HL-60 (cell line): Measurements from ENCODE around the gene HAO2.
"Not testable (repeated sequence)": the region's sequence is repeated elsewhere in the genome, so short reads cannot be mapped to it uniquely, and the experiment has no call there.

Experiments used
- DNase-seq, 2 experiments: peaks; one replicate each; pipeline ENCODE4 v3.0.0-alpha.2; 2010 to 2020; ENCODE audit warnings: low read depth in 1 of 2, low spot score in 1 of 2
- H3K27ac ChIP-seq: fragments of 250-450 bp; sonication (Bioruptor Pico); replicated peaks from 2 replicates; pipeline ENCODE4 v1.5.1; 2020; ENCODE audit warnings: mild to moderate bottlenecking, moderate library complexity
- H3K27me3 ChIP-seq: fragments of 250-450 bp; sonication (Bioruptor Pico); 2 replicates; pipeline ENCODE4 v1.5.1; 2021; ENCODE audit warnings: mild to moderate bottlenecking, moderate library complexity; ENCODE audit not compliant: insufficient read depth, poor library complexity, severe bottlenecking
- H3K4me3 ChIP-seq: replicated peaks from 2 replicates; pipeline ENCODE4 v1.5.1; 2011; ENCODE audit warnings: mild to moderate bottlenecking, control low read depth, low read length; ENCODE audit not compliant: insufficient read depth
- GABPA ChIP-seq: IDR thresholded peaks from 2 replicates; pipeline ENCODE4 v1.6.1; 2012; ENCODE audit warnings: low read depth
- POLR2AphosphoS5 ChIP-seq: IDR thresholded peaks from 2 replicates; pipeline ENCODE4 v1.6.1; 2012; ENCODE audit warnings: low read depth
- SPI1 ChIP-seq: IDR thresholded peaks from 2 replicates; pipeline ENCODE4 v1.6.1; 2012; ENCODE audit warnings: low read depth, mild to moderate bottlenecking, borderline replicate concordance
- TF ChIP-seq, protein P1 (sequence below): IDR thresholded peaks from 2 replicates; pipeline ENCODE4 v1.6.1; 2012; ENCODE audit warnings: low read depth; ENCODE audit not compliant: insufficient replicate concordance
- TF ChIP-seq, protein P2 (sequence below): IDR thresholded peaks from one replicate; pipeline ENCODE4 v1.5.1; 2011; ENCODE audit warnings: low read length, control low read depth, inconsistent platforms; ENCODE audit not compliant: insufficient read depth

Gene HAO2

DNA sequence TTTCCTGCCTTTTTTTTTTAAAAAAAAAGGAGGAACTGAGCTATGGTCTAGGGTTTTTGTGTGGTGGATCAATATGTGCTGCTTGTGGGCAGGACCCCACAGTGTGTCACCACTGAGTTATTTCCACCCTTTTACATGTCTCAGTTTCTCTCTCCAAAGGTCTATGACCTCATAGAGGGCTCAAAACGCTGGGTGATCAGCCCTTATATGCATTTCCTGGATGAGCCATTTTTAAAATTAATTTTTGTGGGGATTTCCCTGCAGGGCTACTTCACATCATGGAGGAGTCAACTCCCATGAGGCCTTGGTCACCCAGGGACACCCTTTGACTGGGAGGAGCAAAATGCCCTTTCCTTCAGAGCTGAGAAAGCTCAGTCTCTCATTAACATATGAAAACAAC lies 20.7 kb upstream of the HAO2 start:
- DNase-seq = no peak
- Histone ChIP-seq H3K27ac (no peak overlapping the region), H3K4me3 (no peak overlapping the region), H3K27me3 (peaks cover 2% of the 10 kb centered on the region)
- TF ChIP-seq, protein P1, sequence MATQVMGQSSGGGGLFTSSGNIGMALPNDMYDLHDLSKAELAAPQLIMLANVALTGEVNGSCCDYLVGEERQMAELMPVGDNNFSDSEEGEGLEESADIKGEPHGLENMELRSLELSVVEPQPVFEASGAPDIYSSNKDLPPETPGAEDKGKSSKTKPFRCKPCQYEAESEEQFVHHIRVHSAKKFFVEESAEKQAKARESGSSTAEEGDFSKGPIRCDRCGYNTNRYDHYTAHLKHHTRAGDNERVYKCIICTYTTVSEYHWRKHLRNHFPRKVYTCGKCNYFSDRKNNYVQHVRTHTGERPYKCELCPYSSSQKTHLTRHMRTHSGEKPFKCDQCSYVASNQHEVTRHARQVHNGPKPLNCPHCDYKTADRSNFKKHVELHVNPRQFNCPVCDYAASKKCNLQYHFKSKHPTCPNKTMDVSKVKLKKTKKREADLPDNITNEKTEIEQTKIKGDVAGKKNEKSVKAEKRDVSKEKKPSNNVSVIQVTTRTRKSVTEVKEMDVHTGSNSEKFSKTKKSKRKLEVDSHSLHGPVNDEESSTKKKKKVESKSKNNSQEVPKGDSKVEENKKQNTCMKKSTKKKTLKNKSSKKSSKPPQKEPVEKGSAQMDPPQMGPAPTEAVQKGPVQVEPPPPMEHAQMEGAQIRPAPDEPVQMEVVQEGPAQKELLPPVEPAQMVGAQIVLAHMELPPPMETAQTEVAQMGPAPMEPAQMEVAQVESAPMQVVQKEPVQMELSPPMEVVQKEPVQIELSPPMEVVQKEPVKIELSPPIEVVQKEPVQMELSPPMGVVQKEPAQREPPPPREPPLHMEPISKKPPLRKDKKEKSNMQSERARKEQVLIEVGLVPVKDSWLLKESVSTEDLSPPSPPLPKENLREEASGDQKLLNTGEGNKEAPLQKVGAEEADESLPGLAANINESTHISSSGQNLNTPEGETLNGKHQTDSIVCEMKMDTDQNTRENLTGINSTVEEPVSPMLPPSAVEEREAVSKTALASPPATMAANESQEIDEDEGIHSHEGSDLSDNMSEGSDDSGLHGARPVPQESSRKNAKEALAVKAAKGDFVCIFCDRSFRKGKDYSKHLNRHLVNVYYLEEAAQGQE = no peak
- TF ChIP-seq GABPA = no peak
- TF ChIP-seq, protein P2, sequence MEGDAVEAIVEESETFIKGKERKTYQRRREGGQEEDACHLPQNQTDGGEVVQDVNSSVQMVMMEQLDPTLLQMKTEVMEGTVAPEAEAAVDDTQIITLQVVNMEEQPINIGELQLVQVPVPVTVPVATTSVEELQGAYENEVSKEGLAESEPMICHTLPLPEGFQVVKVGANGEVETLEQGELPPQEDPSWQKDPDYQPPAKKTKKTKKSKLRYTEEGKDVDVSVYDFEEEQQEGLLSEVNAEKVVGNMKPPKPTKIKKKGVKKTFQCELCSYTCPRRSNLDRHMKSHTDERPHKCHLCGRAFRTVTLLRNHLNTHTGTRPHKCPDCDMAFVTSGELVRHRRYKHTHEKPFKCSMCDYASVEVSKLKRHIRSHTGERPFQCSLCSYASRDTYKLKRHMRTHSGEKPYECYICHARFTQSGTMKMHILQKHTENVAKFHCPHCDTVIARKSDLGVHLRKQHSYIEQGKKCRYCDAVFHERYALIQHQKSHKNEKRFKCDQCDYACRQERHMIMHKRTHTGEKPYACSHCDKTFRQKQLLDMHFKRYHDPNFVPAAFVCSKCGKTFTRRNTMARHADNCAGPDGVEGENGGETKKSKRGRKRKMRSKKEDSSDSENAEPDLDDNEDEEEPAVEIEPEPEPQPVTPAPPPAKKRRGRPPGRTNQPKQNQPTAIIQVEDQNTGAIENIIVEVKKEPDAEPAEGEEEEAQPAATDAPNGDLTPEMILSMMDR = no peak
- TF ChIP-seq SPI1 = no peak
- no peak for TF ChIP-seq POLR2AphosphoS5

DNA sequence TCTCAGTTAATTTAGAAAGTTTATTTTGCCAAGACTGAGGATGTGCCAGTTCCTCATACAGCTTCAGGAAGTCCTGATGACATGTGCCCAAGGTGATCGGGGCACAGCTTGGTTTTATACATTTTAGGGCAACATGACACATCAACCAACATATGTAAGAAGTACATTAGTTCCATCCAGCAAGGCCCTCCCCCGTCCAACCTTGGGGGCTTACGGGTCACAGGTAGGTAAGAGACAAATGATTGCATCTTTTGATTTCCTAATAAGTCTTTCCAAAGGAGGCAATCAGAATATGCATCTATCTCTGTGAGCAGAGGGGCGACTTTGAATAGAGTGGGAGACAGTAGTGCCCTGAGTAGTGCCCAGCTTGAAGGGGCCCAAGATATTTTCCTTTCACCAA lies 19.6 kb upstream of the HAO2 start:
- no peak for DNase-seq
- peaks cover 2% of the 10 kb centered on the region for H3K27me3 ChIP-seq
- TF ChIP-seq POLR2AphosphoS5 (no peak), GABPA (no peak)
- TF ChIP-seq, protein P2 = no peak
- TF ChIP-seq, protein P1 = no peak
- H3K27ac ChIP-seq = no peak overlapping the region
- H3K4me3 ChIP-seq = no peak overlapping the region

DNA sequence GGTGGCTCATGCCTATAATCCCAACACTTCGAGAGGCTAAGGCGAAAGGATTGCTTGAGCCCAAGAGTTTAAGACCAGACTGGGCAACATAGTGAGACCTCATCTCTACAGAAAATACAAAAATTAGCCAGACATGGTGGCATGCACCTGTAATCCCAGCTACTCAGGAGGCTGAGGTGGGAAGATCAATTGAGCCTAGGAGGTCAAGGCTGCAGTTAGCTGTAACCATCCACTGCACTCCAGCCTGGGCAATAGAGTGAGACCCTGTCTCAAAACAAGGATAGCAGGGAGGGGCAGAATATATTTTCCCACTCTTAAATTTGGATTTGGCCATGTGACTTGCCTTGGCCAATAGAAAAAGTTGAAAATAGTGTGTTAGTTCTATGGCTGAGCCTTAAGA lies 17.7 kb upstream of the HAO2 start:
- H3K27ac ChIP-seq, H3K4me3 ChIP-seq, H3K27me3 ChIP-seq, DNase-seq: not testable (repeated sequence)

DNA sequence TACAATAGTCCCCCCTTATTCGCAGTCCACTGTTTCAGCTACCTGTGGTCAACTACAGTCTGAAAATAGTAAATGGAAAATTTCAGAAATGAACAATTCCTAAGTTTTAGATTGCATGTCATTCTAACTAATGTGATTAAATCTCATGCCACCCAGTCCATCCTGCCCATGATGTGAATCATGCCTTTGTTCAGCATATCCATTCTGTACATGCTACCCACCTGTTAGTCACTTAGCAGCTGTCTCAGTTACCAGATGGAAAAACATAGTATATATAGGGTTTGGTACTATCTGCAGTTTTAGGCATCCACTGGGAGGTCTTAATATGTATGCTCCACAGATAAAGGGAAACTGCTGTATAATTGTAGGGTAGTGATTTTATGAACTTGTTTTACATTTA lies 16.6 kb upstream of the HAO2 start:
- H3K4me3 ChIP-seq = no peak overlapping the region
- H3K27ac ChIP-seq = no peak overlapping the region
- peaks cover 2% of the 10 kb centered on the region for H3K27me3 ChIP-seq
- TF ChIP-seq POLR2AphosphoS5 = no peak
- TF ChIP-seq, protein P1 = no peak
- no peak for TF ChIP-seq GABPA
- TF ChIP-seq, protein P2 = no peak
- no peak for TF ChIP-seq SPI1
- DNase-seq = no peak
